ENCODE measurements around the gene CAD. TPM values are rescaled to one million over a fixed set of nuclear protein-coding genes. Genes with fewer than 3 reads are reported as not detected.

Gene CAD
- total and polyA plus RNA-seq, 10 of the 15 experiments (the other 5 are each of a cell fraction or from before 2014, with no cell fraction given): 7.6 to 119 (median 50.7) TPM

GRCh38 chr2:27170581-27171337, 46.4 kb upstream of the CAD start:
- Histone ChIP-seq H3K4me2 (ENCODE audit: control insufficient read depth, insufficient read depth) (no peak overlapping the region), H3K27ac (ENCODE audit: control insufficient read depth, insufficient read depth) (no peak overlapping the region), H3K4me1 (ENCODE audit: control insufficient read depth, insufficient read depth, low read length) (peaks cover 9% of the 10 kb centered on the region), H3K36me3 (ENCODE audit: control insufficient read depth in 2 of 2, insufficient read depth in 2 of 2, low read length in 1 of 2) (no peaks in the 10 kb centered on the region), H2AFZ (ENCODE audit: control insufficient read depth, low read depth, low read length) (no peak overlapping the region), H3K9ac (ENCODE audit: control insufficient read depth, insufficient read depth, low read length) (no peak overlapping the region), H3K79me2 (ENCODE audit: control insufficient read depth, insufficient read depth, low read length) (no peaks in the 10 kb centered on the region), H4K20me1 (ENCODE audit: control insufficient read depth, insufficient read depth) (no peaks in the 10 kb centered on the region), H3K4me3 (no peak overlapping the region), H3K9me3 (replicated peaks; ENCODE audit: control insufficient read depth, insufficient read depth, low read length) (peaks cover 1% of the 10 kb centered on the region; the same call in 1 of the 3 replicates), H3K27me3 (replicated peaks in 1 of 2; ENCODE audit: control insufficient read depth in 2 of 2, insufficient read depth in 2 of 2, low read length in 1 of 2) (no peaks in the 10 kb centered on the region; a peak in 1 of 4 replicates)
- RAD21 ChIA-PET (ENCODE audit: unreplicated experiment): interaction anchor here (1.0 to 2.4 kb wide), 5 partner anchors 14 to 132 kb away, joined by 3 to 8 read pairs (median 6); no protein-coding TSS in a partner anchor
- TF ChIP-seq HDAC2 (IDR thresholded peaks at IDR 0.05): no peak
- no peak for TF ChIP-seq SRF (IDR thresholded peaks at IDR 0.05; ENCODE audit: low read depth in 2 of 2, low read length in 2 of 2)
- TF ChIP-seq STAT3 (IDR thresholded peaks at IDR 0.05; ENCODE audit: low read depth, low read length): no peak
- TF ChIP-seq GATAD2B (conservative IDR thresholded peaks at IDR 0.05; ENCODE audit: low read depth): no peak
- TF ChIP-seq BACH1 (IDR thresholded peaks at IDR 0.05; ENCODE audit: borderline replicate concordance): no peak
- TF ChIP-seq CBX3 (IDR thresholded peaks at IDR 0.05; ENCODE audit: borderline replicate concordance, low read depth): no peak
- no peak for TF ChIP-seq TCF12 (IDR thresholded peaks at IDR 0.05; ENCODE audit: low read depth, low read length)
- TF ChIP-seq JUNB (IDR thresholded peaks at IDR 0.05): no peak
- no peak for FAIRE-seq
- SMC1A ChIA-PET (ENCODE audit: uncharacterized antibody, unreplicated experiment): interaction anchor here (0.8 to 2.6 kb wide), 4 partner anchors 12 to 109 kb away, joined by 3 to 9 read pairs (median 6); no protein-coding TSS in a partner anchor
- CTCF ChIA-PET: interaction anchor here (0.6 to 2.6 kb wide), 21 partner anchors 11 to 322 kb away, joined by 3 to 20 read pairs (median 4); partner anchors contain the start of gene PREB
- ATAC-seq: peak; percentile 64
- no peak for DNase-seq (ENCODE audit: low read depth, low spot score)
- in situ Hi-C loops (cut with MboI) (no loop called here), intact Hi-C loops (cut with micrococcal nuclease; ENCODE audit: unreplicated experiment) (loop anchor here (10.0 kb wide), 1 partner anchor 114 kb away; the partner anchor contains the start of gene TRIM54)
- BruUV-seq (replicated peaks): no TSS peak
- WGBS (ENCODE audit: insufficient coverage, insufficient replicate concordance, low lambda C conversion rate, missing lambda C conversion rate): 17% methylated on average over 6 of the region's 6 CpGs
- POLR2A ChIA-PET: interaction anchor here (0.6 to 1.0 kb wide), 4 partner anchors 11 to 79 kb away, joined by 3 to 6 read pairs (median 4); no protein-coding TSS in a partner anchor

Measured in GM12878 (cell line).